GM19452 (cell line): ENCODE results near the gene LZTS2.
A peak's percentile ranks its signal among the peaks of the same experiment; 100 is the strongest.

Source experiments
- ATAC-seq: cut with Tn5 transposase; IDR thresholded peaks from one replicate; pipeline ENCODE4 v1.9.1; 2021; ENCODE audit not compliant: unreplicated experiment

The LZTS2 gene

DNA sequence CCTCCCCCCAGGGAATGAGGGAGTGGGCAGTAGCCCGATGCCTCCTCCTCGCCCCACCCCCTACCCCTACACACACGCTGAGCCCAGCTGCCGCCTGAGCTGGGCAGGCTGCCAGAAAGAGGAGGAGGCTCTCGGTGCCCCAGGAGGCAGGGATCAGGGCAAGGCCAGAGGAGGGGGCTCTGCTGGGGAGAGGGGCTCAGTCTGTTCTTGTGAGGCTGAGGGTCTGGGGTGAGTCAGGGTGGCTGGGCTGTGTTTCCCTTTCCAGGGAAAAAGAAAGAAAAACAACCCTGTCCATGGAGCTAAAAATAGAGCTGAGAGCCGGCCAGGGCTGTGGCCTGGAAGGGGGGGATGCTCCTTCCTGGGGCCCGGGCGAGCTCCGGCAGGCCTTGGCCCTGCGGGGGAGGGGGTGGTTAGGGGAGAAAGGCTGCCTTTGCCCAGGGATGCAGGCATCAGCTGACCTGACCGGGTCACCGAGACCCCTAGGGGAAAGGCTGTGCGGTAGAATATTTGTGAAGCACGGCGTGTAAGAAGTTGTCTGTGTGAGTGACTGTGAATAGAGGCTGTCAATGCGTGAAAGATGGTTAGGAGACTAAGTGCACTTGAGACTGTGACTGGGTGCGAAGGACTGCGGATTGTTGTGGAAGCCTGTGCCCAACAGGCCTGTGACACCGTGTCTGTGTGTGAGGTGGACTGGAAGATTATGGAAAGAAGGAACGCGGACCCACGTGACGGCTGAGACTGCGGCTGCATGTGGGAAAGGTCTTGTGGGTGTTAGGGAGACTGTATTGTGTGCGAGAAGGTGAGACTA, 1.2 kb upstream of the LZTS2 start:
- ATAC-seq: peak; percentile 30

DNA sequence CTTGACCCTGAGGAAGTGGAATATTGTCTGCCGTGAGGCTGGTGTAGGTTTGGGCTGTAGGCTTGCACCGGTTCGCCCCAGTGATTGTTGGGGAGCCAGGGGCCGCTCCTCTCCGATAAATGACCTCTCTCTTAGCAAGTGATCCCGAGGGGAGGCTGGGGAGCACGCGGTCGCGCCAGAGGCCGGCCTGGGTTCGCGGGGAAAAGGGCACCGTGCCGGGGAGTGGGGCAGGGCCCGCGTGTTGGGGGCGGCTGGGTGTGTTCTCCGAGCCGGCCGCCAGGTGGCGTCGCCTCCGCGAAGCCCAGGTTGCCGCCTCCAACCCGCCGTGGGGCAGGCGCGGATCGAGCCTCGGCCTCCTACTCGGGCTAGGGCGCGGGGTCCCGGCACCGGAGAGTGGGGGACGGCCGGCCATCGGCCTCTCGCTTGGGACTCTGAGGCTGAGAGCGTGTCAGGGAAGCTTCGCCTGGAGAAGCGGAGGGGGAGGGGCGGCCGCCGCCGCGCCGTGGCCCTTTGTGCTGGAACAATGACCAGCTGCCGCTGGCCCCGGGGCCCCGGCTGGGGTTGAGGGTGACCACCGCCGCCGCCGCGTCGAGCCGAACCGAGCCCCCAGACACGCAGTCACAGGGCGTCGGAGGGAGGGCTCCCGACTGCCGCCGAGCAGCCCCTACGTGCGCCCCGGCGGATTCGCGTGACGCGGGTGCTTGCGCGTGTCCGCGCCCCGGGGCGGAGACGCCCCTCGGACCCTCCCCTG, 442 bp upstream of the LZTS2 start:
- ATAC-seq: peak; percentile 53

DNA sequence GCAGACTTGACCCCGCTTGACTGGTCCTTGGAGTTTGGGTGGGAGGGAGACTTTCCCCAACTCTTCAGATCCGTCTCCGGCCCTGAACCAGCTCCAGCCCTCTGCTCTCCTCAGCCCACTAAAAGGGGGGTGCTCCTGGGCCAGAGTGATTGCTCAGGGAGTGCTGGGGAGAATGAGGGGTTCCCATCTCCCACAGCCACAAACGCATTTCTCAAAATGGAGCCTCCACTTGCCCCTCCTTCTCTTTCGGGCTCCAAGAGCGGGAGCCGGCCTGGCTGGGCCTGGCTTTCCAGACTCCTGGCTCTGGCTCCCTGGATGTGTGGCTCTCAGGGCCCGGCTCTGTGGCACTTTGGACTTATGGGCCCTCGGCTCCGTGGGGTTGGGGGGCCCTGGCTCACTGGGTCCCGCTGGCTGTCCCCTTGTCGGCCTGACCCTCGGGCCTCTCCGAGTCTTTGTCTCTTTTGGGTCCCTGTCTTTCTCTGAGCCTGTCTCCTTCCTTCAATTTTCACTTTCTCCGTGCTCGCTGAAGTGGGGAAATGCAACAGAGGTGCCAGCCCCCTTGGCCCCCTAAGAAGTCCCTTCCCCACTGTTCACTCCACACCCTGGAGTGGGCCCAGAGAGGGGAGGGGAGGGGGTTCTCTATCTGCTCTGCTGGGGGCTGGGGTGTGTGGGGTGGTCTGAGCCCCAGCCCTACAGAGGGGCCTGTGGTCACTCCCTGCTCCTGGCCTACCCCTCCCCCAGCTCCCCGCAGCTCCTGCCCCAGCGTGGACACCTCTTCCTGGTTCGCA, 713 bp downstream of the LZTS2 start:
- no peak for ATAC-seq

DNA sequence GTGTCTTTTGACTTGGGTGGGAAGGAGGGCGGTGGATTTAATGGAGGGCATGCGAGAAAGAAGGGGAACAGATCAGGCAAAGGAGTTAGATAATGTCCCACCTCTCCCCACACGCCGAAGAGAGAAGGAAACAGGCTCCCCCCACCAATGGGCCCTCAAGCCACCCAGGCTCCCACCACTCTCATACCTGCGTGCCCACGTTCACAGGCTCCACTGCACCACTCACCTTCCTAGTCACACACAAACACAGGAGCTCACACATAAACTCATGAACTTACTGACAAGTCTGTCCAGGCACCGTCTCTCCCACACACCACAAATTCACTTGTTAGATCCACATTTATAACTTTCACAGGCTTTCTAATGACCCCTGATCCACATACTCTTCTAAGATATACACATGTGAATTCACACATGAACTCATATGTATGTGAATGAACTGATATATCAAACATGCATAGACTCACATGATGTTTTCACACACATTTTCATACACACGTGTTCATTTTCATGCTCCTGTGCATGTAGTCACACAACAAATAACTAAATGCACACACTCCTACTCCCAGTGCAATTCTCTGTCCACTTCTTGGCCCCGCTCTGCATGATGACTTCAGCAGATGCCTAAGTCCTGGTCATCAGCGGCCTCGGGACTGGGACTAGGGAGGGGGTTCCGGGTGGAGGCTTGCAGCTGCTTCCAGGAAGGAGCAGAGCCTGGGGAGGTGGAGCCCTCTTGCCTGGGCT, 1.5 kb downstream of the LZTS2 start:
- no peak for ATAC-seq

DNA sequence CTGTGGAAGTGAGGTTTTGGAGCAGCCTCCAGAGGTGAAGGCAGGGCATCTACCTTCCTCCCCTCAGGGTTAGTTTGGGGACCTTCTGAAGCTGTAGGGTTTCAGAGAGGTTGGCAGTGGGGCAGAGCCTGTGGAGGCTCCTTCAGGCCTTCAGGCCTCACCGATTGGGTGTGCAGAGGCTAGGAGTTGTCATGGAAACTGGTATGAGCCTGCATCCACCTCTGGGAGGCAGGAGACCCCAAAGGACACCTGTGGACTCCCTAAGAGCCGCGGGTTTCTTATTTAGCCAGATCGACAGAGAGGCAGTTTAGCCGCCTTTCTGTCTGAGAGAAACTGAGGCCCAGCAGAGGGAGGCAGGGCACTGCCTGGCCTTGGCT, 2.0 kb downstream of the LZTS2 start:
- ATAC-seq: no peak

DNA sequence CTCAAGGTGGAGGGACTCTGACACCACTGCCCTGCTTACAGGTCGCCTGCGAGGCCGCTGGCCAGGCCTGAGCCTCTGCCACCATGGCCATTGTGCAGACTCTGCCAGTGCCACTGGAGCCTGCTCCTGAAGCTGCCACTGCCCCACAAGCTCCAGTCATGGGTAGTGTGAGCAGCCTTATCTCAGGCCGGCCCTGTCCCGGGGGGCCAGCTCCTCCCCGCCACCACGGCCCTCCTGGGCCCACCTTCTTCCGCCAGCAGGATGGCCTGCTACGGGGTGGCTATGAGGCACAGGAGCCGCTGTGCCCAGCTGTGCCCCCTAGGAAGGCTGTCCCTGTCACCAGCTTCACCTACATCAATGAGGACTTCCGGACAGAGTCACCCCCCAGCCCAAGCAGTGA, 2.8 kb downstream of the LZTS2 start:
- no peak for ATAC-seq

DNA sequence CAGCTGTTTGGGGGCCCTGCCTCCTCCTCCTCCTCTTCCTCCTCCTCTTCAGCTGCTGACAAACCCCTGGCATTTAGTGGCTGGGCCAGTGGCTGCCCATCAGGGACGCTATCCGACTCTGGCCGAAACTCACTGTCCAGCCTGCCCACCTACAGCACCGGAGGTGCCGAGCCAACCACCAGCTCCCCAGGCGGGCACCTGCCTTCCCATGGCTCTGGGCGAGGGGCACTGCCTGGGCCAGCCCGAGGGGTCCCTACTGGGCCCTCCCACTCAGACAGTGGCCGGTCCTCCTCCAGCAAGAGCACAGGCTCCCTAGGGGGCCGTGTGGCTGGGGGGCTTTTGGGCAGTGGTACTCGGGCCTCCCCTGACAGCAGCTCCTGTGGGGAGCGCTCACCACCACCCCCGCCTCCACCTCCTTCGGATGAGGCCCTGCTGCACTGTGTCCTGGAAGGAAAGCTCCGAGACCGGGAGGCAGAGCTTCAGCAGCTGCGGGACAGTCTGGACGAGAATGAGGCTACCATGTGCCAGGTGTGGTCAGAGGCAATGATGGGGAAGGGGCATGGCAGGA, 4.1 kb downstream of the LZTS2 start:
- no peak for ATAC-seq

DNA sequence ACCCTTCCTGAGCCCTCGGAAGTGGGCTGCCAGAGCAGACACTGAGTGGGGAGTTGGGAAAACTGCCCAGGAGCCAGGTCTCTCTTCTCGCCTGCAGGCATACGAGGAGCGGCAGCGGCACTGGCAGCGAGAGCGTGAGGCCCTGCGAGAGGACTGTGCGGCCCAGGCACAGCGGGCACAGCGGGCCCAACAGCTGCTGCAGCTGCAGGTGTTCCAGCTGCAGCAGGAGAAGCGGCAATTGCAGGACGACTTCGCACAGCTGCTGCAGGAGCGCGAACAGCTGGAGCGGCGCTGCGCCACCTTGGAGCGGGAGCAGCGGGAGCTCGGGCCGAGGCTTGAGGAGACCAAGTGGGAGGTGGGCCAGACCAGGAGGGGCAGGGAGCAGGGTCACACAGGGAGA, 5.8 kb downstream of the LZTS2 start:
- no peak for ATAC-seq

DNA sequence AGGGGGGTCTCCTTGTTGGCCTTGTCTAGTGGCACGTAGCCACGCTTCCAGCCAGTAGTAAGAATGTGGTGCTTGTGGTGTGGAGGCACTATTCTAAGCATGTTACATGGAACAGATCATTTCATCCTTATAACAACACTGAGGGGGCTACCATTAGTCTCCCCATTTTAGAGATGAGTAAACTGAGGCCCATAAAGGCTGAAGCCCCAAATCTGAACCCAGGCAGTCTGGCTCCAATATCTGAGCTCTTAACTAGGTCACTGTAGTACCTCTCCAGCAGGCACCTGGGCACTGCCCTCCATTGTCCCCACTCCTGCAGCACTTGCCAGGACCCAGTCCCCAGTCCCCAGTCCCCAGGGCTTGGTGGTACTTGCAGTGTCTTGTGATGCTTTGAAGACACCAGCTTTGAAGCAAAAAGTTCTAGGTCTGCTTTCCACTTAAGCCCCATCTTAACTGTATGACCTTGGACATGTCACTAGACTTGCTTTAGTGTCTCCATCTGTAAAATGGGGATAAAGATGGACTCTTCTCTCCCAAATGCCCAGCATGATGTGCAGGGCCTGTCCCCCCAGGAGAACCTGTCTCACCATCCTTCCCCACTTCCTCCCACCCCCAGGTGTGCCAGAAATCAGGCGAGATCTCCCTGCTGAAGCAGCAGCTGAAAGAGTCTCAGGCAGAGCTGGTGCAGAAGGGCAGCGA, 6.4 kb downstream of the LZTS2 start:
- no peak for ATAC-seq

DNA sequence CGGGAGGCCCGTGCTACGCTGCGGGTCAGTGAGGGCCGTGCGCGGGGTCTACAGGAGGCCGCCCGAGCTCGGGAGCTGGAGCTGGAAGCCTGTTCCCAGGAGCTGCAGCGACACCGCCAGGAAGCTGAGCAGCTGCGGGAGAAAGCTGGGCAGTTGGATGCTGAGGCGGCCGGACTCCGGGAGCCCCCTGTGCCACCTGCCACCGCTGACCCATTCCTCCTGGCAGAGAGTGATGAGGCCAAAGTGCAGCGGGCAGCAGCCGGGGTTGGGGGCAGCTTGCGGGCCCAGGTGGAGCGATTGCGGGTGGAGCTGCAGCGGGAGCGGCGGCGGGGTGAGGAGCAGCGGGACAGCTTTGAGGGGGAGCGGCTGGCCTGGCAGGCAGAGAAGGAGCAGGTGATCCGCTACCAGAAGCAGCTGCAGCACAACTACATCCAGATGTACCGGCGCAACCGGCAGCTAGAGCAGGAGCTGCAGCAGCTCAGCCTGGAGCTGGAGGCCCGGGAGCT, 7.0 kb downstream of the LZTS2 start:
- no peak for ATAC-seq

DNA sequence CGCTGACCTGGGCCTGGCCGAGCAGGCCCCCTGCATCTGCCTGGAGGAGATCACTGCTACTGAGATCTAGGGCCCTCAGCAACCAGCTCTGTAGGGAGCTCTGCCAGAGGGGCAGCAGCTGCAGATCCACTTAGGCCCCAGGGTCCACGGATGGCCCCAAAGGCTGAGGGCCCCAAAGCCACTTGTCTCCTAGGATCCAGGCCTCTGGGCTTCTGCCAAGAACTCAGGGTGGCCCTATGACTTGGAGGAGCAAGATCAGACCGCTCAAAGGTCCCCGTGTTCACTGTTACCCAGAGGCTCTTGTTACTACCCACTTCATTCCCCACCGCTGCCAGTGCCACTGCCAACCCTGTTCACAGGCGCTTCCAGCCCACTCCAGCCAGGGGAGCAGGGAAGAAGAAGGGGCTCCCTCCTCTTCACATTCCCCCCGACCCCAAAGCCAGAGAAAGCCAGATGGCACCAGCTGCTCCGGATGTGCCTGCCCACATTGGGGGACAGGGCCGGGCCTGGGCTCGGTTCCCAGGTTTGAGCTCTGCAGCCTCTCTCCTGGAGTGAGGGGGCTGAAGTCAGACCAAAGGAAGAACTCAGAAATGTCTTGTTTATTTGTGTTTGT, 7.6 kb downstream of the LZTS2 start:
- ATAC-seq: no peak

DNA sequence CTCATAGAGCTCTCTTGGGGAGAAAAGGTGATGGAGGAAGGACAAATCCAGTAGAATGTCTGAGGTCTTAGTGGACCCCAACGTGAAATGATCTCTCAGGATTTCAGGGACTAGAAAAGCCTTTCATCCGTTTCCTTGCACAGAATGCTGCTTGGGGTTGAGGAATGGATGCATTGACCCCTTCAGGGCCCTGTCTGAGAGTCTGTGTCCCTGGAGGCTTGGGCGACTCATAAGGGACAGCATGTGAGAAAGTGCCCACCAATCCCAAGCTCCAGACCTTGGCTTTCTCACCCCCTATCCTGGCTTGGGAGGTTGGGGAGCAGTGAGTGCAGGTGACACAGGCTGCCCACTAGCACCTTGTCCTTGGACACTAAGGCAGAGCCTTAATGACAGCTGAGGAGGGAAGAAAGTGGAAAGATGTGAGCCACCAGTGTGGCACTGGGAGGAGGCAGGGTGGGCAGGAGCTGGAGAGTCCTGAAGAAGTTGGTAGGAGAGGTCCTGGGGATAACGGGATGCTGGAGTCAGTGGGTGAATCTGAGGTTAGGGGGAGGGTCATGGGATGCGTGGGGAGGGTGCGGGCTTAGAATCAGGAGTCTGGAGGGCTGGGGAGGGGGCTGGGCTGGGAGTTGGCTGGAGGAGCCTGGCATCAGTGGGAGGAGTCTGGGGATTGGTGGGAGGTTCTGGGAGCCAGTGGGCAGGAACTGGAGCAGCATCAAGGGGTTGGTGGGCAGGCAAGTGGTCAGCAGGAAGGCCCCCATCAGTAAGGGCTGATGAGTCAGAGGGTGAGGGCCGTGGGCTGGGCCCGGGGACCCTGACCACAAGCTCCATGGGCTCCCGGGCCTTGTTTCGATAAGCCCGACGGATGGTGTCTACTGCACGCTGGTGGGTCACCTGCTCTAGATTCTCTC, 8.6 kb downstream of the LZTS2 start:
- no peak for ATAC-seq

DNA sequence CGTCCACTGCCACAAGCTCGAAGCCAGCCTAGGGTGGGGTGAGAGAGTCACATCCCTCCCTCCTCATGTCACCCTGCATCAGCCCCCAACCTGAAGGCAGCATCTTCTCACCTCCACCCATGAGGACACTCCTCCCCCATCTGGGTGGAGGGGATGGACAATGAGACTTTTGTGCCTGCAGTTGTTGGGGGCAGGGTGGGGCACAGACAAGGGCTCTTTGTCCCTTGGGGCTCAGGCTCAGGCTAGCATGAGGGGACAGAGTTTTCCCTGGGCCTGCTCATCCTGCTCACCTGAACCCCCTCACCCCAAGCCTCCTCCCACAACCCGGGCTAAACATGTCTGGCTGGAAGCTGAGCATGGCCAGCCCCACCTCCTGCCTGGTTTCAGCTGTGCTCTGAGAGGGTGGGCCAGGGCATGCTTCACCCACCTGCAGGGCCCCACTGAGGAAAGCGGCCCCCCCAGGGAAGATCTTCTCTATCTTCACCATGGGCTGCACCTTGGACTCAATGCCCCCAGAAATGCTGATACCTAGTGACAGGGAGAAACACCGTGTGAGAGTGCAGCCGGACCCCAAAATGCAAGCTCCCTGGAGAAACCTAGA, 9.3 kb downstream of the LZTS2 start:
- ATAC-seq: no peak

DNA sequence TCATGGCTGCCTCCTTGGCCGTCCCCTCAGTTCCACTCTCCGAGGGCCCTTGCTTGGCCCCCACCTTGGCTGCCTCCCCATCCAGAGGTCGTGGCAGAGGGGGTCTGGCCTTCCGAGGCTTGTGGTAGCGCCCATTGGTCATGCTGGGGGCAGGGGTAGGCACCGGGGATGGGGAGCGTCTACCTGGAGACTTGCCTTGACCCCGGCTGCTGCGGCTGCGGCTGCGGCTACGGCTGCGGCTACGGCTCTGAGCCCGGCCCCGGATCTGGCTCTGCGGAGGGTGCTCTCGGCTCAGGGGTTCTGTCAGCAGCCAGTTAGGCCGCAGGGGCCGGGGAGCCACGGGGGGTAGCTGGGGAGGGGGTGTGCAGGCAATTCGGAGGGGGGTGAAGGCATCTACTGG, 10.7 kb downstream of the LZTS2 start:
- no peak for ATAC-seq

DNA sequence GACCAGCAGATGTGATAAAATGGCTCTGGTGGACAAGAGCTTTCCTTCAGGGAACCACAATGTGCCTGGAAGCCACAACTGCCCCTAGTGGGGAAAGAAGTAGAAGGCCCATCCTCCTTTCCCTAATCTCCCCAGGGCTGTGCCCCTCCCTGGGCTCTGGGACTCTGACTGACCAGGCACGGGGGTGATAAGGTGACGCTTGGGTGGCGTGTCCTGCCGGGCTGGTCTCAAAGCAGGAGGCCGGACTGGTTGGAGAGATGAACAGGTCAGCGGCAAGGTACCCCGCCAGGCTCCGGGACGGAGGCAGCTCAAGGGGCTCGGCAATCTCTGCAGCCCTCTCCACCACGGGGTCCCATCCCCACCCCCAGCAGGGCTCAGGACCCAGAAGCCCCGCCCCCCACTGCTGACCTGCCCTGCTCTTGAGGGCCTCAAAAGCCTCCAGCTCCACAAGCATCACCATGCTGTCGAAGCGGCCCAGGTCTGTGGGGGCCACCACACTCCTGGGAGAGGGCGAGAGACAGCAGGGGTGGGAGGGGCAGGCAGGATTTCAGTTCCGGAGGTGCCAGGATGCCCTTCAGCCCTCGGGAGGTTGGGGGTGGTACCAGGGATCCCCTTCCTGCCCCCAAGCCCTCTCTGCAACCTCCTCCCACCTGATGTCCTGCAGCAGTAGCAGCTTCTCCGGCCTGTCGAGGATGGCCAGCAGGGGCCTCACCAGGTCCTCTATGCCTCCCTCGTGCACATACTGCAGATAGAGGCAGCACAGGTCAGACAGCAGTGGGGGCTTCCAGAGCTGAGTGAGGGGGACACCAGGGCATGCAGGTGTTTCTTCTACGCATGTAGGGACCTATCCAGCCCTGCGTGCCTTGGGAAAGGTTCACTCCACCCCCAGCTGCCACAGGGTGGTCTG, 12.2 kb downstream of the LZTS2 start:
- no peak for ATAC-seq

DNA sequence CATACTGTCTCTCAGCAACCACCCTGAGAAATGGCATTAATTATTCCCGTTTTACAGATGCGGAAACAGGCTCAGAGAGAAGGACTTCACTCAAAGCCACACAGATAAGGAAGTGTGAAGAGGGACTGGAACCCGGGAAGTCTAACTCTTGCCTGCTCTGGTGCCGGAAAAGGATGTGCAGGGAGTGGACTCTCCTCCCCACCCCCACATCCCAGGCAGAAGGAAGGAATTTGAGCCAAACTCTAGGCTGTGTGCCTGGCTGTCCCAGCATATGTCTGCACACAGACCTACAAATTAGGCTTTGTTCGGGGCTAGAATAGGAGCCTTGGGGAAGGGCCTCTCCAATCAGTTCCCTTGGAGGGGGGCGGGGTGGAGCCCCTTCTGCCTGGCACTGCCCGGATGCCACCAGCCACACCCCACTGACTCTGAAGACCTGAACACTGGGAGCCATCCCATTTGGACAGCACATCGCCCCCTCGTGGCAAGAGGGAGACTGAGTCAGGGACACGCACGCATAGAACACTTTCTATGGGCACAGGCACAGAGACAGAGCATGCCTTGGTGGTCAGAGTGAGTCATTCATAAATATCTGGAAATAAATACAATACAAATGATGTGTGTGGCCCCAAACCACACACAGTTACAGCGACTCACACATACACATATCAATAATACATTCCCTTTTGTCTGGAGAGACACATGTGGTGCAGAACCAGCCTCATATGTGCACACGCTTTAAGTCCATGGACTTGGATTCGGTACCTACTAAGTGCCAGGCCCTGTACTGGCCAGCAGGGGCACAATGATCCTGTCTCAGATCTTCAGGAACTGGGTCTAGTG, 13.1 kb downstream of the LZTS2 start:
- no peak for ATAC-seq
